ENCODE measurements around the gene GCN1.
"Not testable (repeated sequence)": the region's sequence is repeated elsewhere in the genome, so short reads cannot be mapped to it uniquely, and the experiment has no call there.

The GCN1 gene

GRCh38 chr12:120228291-120229070 lies 34.0 kb upstream of the GCN1 start:
- DNase-seq, result peak; percentile 89

GRCh38 chr12:120228041-120228290 lies 33.5 kb upstream of the GCN1 start:
- no peak for DNase-seq

GRCh38 chr12:120227233-120228040 lies 32.9 kb upstream of the GCN1 start:
- no peak for DNase-seq

GRCh38 chr12:120225852-120226640 lies 31.5 kb upstream of the GCN1 start:
- no peak for DNase-seq

- no peak for DNase-seq
Observed at GRCh38 chr12:120225200-120225558, 30.7 kb upstream of the GCN1 start.

- DNase-seq, result no peak
Observed at GRCh38 chr12:120224304-120225199, 30.0 kb upstream of the GCN1 start.

- DNase-seq, result no peak
Observed at GRCh38 chr12:120223458-120224303, 29.2 kb upstream of the GCN1 start.

GRCh38 chr12:120222288-120222832 lies 27.8 kb upstream of the GCN1 start:
- DNase-seq, result no peak

- no peak for DNase-seq
Observed at GRCh38 chr12:120221576-120221900, 27.0 kb upstream of the GCN1 start.

GRCh38 chr12:120220838-120221575 lies 26.5 kb upstream of the GCN1 start:
- no peak for DNase-seq

- DNase-seq, result no peak
Observed at GRCh38 chr12:120218680-120219606, 24.4 kb upstream of the GCN1 start.

- no peak for DNase-seq
Observed at GRCh38 chr12:120216742-120217605, 22.5 kb upstream of the GCN1 start.

GRCh38 chr12:120215766-120216735 lies 21.5 kb upstream of the GCN1 start:
- no peak for DNase-seq

- DNase-seq, result no peak
Observed at GRCh38 chr12:120215357-120215735, 20.8 kb upstream of the GCN1 start.

GRCh38 chr12:120214626-120215356 lies 20.3 kb upstream of the GCN1 start:
- DNase-seq, result no peak

- DNase-seq, result no peak
Observed at GRCh38 chr12:120213758-120214157, 19.2 kb upstream of the GCN1 start.

- not testable (repeated sequence) for DNase-seq
Observed at GRCh38 chr12:120213182-120213581, 18.7 kb upstream of the GCN1 start.

Data from activated naive CD4-positive, alpha-beta T cell treated with Interleukin-2 at 50 U/mL for 16 hours (primary cell).